ENCODE results near the gene AVEN.

DNA sequence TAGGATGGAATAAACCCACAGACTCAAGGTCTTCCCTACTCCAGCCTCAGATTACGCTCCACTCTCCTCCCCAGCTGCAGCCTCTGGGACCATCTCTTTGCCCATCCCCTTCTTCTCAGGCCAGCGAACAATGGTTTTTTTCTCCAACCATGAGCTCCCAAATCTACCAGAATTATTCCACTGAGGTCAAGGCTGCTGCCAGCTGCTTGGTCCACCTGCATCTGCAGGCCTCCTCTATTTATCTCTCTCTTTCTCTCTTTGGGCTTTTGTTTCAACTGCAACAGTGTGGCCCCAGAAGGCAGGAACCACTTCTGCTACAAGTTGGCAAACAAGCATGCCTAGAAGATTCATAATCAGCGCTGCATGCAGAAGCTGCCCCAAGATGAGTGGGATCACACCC, 51.6 kb downstream of the AVEN start:
- TF ChIP-seq POLR2AphosphoS5 (IDR thresholded peaks at IDR 0.05; ENCODE audit: low read depth) (no peak), CTCF (conservative IDR thresholded peaks at IDR 0.05; ENCODE audit: low read depth in 2 of 2) (no peak), EZH2 (IDR thresholded peaks at IDR 0.05; ENCODE audit: low read depth, unreplicated experiment) (no peak), JUNB (IDR thresholded peaks at IDR 0.05; ENCODE audit: unreplicated experiment) (no peak)
- TF ChIP-seq, protein P1, sequence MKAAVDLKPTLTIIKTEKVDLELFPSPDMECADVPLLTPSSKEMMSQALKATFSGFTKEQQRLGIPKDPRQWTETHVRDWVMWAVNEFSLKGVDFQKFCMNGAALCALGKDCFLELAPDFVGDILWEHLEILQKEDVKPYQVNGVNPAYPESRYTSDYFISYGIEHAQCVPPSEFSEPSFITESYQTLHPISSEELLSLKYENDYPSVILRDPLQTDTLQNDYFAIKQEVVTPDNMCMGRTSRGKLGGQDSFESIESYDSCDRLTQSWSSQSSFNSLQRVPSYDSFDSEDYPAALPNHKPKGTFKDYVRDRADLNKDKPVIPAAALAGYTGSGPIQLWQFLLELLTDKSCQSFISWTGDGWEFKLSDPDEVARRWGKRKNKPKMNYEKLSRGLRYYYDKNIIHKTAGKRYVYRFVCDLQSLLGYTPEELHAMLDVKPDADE (IDR thresholded peaks at IDR 0.05): no peak
- TF ChIP-seq, protein P2, sequence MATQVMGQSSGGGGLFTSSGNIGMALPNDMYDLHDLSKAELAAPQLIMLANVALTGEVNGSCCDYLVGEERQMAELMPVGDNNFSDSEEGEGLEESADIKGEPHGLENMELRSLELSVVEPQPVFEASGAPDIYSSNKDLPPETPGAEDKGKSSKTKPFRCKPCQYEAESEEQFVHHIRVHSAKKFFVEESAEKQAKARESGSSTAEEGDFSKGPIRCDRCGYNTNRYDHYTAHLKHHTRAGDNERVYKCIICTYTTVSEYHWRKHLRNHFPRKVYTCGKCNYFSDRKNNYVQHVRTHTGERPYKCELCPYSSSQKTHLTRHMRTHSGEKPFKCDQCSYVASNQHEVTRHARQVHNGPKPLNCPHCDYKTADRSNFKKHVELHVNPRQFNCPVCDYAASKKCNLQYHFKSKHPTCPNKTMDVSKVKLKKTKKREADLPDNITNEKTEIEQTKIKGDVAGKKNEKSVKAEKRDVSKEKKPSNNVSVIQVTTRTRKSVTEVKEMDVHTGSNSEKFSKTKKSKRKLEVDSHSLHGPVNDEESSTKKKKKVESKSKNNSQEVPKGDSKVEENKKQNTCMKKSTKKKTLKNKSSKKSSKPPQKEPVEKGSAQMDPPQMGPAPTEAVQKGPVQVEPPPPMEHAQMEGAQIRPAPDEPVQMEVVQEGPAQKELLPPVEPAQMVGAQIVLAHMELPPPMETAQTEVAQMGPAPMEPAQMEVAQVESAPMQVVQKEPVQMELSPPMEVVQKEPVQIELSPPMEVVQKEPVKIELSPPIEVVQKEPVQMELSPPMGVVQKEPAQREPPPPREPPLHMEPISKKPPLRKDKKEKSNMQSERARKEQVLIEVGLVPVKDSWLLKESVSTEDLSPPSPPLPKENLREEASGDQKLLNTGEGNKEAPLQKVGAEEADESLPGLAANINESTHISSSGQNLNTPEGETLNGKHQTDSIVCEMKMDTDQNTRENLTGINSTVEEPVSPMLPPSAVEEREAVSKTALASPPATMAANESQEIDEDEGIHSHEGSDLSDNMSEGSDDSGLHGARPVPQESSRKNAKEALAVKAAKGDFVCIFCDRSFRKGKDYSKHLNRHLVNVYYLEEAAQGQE (IDR thresholded peaks at IDR 0.05; ENCODE audit: unreplicated experiment): no peak

Measured in GM23338 (cell line).